ENCODE results near the gene MICAL1. TPM values are rescaled to one million over a fixed set of nuclear protein-coding genes. Genes with fewer than 3 reads are reported as not detected.

Gene MICAL1
- total RNA-seq, 1 experiment from 2014 or later, result 92.9 TPM

DNA sequence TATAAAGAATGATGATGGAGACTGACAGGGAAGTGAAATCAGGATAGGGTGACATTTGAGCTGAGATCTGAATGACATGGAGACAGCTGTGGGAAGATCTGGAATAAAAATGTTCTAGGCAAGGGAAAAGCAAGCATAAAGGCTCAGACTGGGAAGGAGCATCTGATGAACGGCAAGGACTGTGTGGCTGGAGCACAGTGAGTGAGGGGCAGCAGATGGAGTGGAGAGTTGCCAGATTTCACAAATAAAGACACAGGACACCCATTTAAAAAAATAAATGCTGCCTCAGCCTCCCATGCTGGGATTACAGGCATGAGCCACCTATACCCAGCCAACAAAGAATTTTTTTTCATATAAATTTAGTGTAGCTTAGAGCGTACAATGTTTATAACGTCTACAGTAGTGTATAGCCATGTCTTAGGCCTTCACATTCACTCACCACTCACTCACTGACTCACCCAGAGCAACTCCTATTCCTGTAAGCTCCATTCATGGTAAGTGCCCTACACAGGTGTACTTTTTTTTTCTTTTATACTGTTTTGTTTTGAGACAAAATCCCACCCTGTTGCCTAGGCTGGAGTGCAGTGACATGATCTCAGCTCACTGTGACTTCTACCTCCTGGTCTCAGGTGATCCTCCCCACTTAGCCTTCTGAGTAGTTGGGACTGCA, 29.8 kb upstream of the MICAL1 start:
- no peak overlapping the region for H2AFZ ChIP-seq (ENCODE audit: low read length)
- no peaks in the 10 kb centered on the region for H3K27me3 ChIP-seq (ENCODE audit: insufficient read depth, low read length)
- peaks cover 4% of the 10 kb centered on the region for H3K23me2 ChIP-seq (ENCODE audit: insufficient read length, low read depth, low read length, poor library complexity, severe bottlenecking)
- H2BK20ac ChIP-seq (ENCODE audit: low read depth, low read length, poor library complexity, severe bottlenecking), result no peak overlapping the region
- no peak overlapping the region for H2BK12ac ChIP-seq (ENCODE audit: insufficient read length, low read depth, low read length)
- no peak overlapping the region for H3K23ac ChIP-seq (ENCODE audit: insufficient read length, low read depth, low read length)
- no peak overlapping the region for H3K9ac ChIP-seq (ENCODE audit: extremely low read depth, insufficient read length, low read length)
- H3K9me3 ChIP-seq (ENCODE audit: control insufficient read depth, low read depth, low read length), result no peaks in the 10 kb centered on the region
- no peak overlapping the region for H3K27ac ChIP-seq (ENCODE audit: insufficient read length, low read depth, low read length)
- no peak overlapping the region for H2BK5ac ChIP-seq (ENCODE audit: insufficient read length, low read length)
- H3K79me1 ChIP-seq (ENCODE audit: insufficient read depth, low read depth, low read length, poor library complexity, severe bottlenecking), result peaks cover 2% of the 10 kb centered on the region
- WGBS (ENCODE audit: extremely low coverage, insufficient read length, low lambda C conversion rate), result no CpG with 5 or more reads among the region's 3 CpGs
- no peaks in the 10 kb centered on the region for H4K20me1 ChIP-seq (ENCODE audit: control insufficient read depth, insufficient read depth, insufficient read length)
- no peak overlapping the region for H3K56ac ChIP-seq (ENCODE audit: insufficient read length, low read depth, low read length)
- no peak for DNase-seq
- H4K5ac ChIP-seq (ENCODE audit: insufficient read length, low read depth, low read length), result no peak overlapping the region
- no peaks in the 10 kb centered on the region for H3K9me3 Mint-ChIP-seq
- H3K36me3 Mint-ChIP-seq (ENCODE audit: insufficient read depth in 1 of 3, low read depth in 3 of 3), result peaks cover 11 to 21% (median 19%) of the 10 kb centered on the region in 3 experiments
- H2AK5ac ChIP-seq (ENCODE audit: insufficient read length, low read length), result no peak overlapping the region
- no peak overlapping the region for H3K14ac ChIP-seq (ENCODE audit: insufficient read depth, low read length)
- H2BK15ac ChIP-seq (ENCODE audit: low read depth, low read length), result no peak overlapping the region
- H4K91ac ChIP-seq (ENCODE audit: insufficient read length, low read depth, low read length), result no peak overlapping the region
- H3K79me2 ChIP-seq (ENCODE audit: insufficient read depth, low read length), result peaks cover 18% of the 10 kb centered on the region; the same call in 1 of the 2 replicates
- peaks cover 3% of the 10 kb centered on the region; the same call in 1 of the 2 replicates for H3K27me3 Mint-ChIP-seq (ENCODE audit: low read depth)
- no peak overlapping the region for H3K4me2 ChIP-seq (ENCODE audit: insufficient read depth, insufficient read length, low read length)
- H3K4me1 Mint-ChIP-seq, result peaks cover 35 to 37% of the 10 kb centered on the region in 2 experiments
- no peak overlapping the region for H4K8ac ChIP-seq (replicated peaks; ENCODE audit: insufficient read length, low read depth, low read length)
- no peak overlapping the region for H3K4me3 Mint-ChIP-seq
- H3K18ac ChIP-seq (ENCODE audit: insufficient read length, low read depth, low read length), result no peak overlapping the region
- H2BK120ac ChIP-seq (ENCODE audit: low read depth, low read length, poor library complexity, severe bottlenecking), result no peak overlapping the region
- no peak overlapping the region for H3T11ph ChIP-seq (ENCODE audit: low read length)
- no peak overlapping the region for H3K27ac Mint-ChIP-seq
- peaks cover 9% of the 10 kb centered on the region; the same call in 1 of the 2 replicates for H3K4me1 ChIP-seq (ENCODE audit: insufficient read depth, low read length)
- TF ChIP-seq, protein P1, sequence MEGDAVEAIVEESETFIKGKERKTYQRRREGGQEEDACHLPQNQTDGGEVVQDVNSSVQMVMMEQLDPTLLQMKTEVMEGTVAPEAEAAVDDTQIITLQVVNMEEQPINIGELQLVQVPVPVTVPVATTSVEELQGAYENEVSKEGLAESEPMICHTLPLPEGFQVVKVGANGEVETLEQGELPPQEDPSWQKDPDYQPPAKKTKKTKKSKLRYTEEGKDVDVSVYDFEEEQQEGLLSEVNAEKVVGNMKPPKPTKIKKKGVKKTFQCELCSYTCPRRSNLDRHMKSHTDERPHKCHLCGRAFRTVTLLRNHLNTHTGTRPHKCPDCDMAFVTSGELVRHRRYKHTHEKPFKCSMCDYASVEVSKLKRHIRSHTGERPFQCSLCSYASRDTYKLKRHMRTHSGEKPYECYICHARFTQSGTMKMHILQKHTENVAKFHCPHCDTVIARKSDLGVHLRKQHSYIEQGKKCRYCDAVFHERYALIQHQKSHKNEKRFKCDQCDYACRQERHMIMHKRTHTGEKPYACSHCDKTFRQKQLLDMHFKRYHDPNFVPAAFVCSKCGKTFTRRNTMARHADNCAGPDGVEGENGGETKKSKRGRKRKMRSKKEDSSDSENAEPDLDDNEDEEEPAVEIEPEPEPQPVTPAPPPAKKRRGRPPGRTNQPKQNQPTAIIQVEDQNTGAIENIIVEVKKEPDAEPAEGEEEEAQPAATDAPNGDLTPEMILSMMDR (conservative IDR thresholded peaks at IDR 0.05), result no peak
- no peak overlapping the region for H3K4ac ChIP-seq (ENCODE audit: low read depth, low read length)

Data from H9 (cell line).